A549 (cell line): ENCODE measurements around the gene IL5. TPM values are rescaled to one million over a fixed set of nuclear protein-coding genes. Genes with fewer than 3 reads are reported as not detected.

ENCODE experiments used
- ATAC-seq, 2 experiments: fragments of 200-7000 bp in 1 of 2; fragments of >200 bp in 1 of 2; cut with Nextera tagmentation in 1 of 2; cut with Tn5 transposase in 1 of 2; 3 replicates each; pipeline versions ENCODE4 v1.8.0 to v1.9.1; 2018 to 2020; ENCODE audit warnings: mild to moderate bottlenecking in 1 of 2, moderate library complexity in 1 of 2
- CTCF ChIA-PET: fragments of 300-600 bp; sonication (Branson Sonifier 250); formaldehyde crosslinking; extraction: SDS; loops from one replicate; lab custom pipeline; 2021; ENCODE audit warnings: antibody characterized with exemption, inconsistent platforms; lab: Yijun Ruan, JAX
- POLR2A ChIA-PET: fragments of 350-600 bp; formaldehyde crosslinking; extraction: SDS; loops from one replicate; lab custom pipeline; 2021; ENCODE audit warnings: antibody characterized with exemption, inconsistent platforms; lab: Yijun Ruan, JAX
- DNase-seq, 2 experiments: peaks; one replicate each; pipeline versions ENCODE4 v3.0.0 to v3.0.0-alpha.2; 2011 to 2016; ENCODE audit warnings: low read depth in 1 of 2, low spot score in 1 of 2
- FAIRE-seq: peaks from 2 replicates; lab custom pipeline; 2011; peaks lifted over from hg19 to GRCh38; lab: Jason Lieb, UNC
- H3K27ac ChIP-seq, 2 experiments: fragments of >200 bp; sonication (Bioruptor Twin); formaldehyde crosslinking; 3 replicates each; pipeline ENCODE4 v1.5.1; 2016 to 2017
- H3K4me1 ChIP-seq: fragments of >200 bp; sonication (Bioruptor Twin); formaldehyde crosslinking; 3 replicates; pipeline ENCODE4 v1.6.1; 2016
- H3K4me2 ChIP-seq: fragments of >200 bp; sonication (Bioruptor Twin); formaldehyde crosslinking; 3 replicates; pipeline ENCODE4 v1.6.1; 2016
- H3K4me3 ChIP-seq: fragments of >200 bp; sonication (Bioruptor Twin); formaldehyde crosslinking; 3 replicates; pipeline ENCODE4 v1.5.1; 2016
- H3K9me3 ChIP-seq: fragments of >200 bp; sonication (Bioruptor Twin); formaldehyde crosslinking; 3 replicates; pipeline ENCODE4 v1.6.1; 2016
- CBX2 ChIP-seq: fragments of 200-600 bp; sonication (generic); IDR thresholded peaks from 2 replicates; pipeline ENCODE4 v1.6.1; 2016; ENCODE audit warnings: low read depth, mild to moderate bottlenecking, borderline replicate concordance
- CBX8 ChIP-seq: fragments of 200-600 bp; sonication (generic); IDR thresholded peaks from 2 replicates; pipeline ENCODE4 v1.6.1; 2016
- CTCF ChIP-seq: fragments of >200 bp; sonication (Bioruptor Twin); formaldehyde crosslinking; IDR thresholded peaks from 3 replicates; pipeline ENCODE4 v1.5.1; 2016
- EHF ChIP-seq: fragments of 250-450 bp; sonication (Bioruptor Pico); IDR thresholded peaks from 2 replicates; pipeline ENCODE4 v1.5.0; 2020; ENCODE audit warnings: mild to moderate bottlenecking
- EHMT2 ChIP-seq: fragments of 200-600 bp; sonication (generic); IDR thresholded peaks from 2 replicates; pipeline ENCODE4 v1.6.1; 2016; ENCODE audit warnings: antibody characterized with exemption, low read depth, mild to moderate bottlenecking, moderate library complexity
- EP300 ChIP-seq, 2 experiments: fragments of >200 bp; sonication (Bioruptor Twin); formaldehyde crosslinking; IDR thresholded peaks; 2 replicates in 1 of 2; 3 replicates in 1 of 2; pipeline ENCODE4 v1.6.1; 2016 to 2017
- GATA3 ChIP-seq: IDR thresholded peaks from 2 replicates; pipeline ENCODE4 v1.6.1; 2012; ENCODE audit warnings: borderline replicate concordance
- HDAC2 ChIP-seq: fragments of 200-600 bp; sonication (generic); IDR thresholded peaks from 2 replicates; pipeline ENCODE4 v1.6.1; 2016
- HMGXB4 ChIP-seq: fragments of 250-450 bp; sonication (Bioruptor Pico); IDR thresholded peaks from 2 replicates; pipeline ENCODE4 v1.5.0; 2021; ENCODE audit warnings: mild to moderate bottlenecking, moderate library complexity, borderline replicate concordance
- KDM1A ChIP-seq: fragments of 200-600 bp; sonication (generic); IDR thresholded peaks from 2 replicates; pipeline ENCODE4 v1.6.1; 2016; ENCODE audit warnings: low read depth, mild to moderate bottlenecking
- KDM5A ChIP-seq: fragments of 200-600 bp; sonication (generic); IDR thresholded peaks from 2 replicates; pipeline ENCODE4 v1.6.1; 2016; ENCODE audit warnings: antibody characterized with exemption, mild to moderate bottlenecking
- MAFK ChIP-seq: fragments of 450-650 bp; IDR thresholded peaks from 2 replicates; pipeline ENCODE4 v1.6.1; 2014; ENCODE audit not compliant: partially characterized antibody
- MAX ChIP-seq: IDR thresholded peaks from 2 replicates; pipeline ENCODE4 v1.6.1; 2012
- MAZ ChIP-seq: fragments of 150-350 bp; IDR thresholded peaks from 2 replicates; pipeline ENCODE4 v1.6.1; 2014; ENCODE audit warnings: antibody characterized with exemption, low read depth, low read length, borderline replicate concordance
- MYC ChIP-seq: IDR thresholded peaks from 2 replicates; pipeline ENCODE4 v1.6.1; 2012; ENCODE audit warnings: mild to moderate bottlenecking, inconsistent platforms, low read length, improper control_type of control experiment, borderline replicate concordance
- RAD21 ChIP-seq, 2 experiments: fragments of >200 bp in 1 of 2; sonication (Bioruptor Twin) in 1 of 2; formaldehyde crosslinking in 1 of 2; IDR thresholded peaks in 1 of 2; conservative IDR thresholded peaks in 1 of 2; 2 replicates in 1 of 2; 3 replicates in 1 of 2; pipeline ENCODE4 v1.6.1; 2012 to 2018; ENCODE audit warnings: inconsistent platforms in 1 of 2
- RCOR1 ChIP-seq: fragments of 150-350 bp; IDR thresholded peaks from 2 replicates; pipeline ENCODE4 v1.6.1; 2014; ENCODE audit warnings: antibody characterized with exemption, low read length, low read depth
- RNF2 ChIP-seq: fragments of 200-600 bp; sonication (generic); IDR thresholded peaks from 2 replicates; pipeline ENCODE4 v1.6.1; 2016; ENCODE audit warnings: low read depth, mild to moderate bottlenecking, antibody characterized with exemption, moderate library complexity, borderline replicate concordance
- TFCP2L1 ChIP-seq: fragments of 250-450 bp; sonication (Bioruptor Pico); IDR thresholded peaks from 2 replicates; pipeline ENCODE4 v1.5.0; 2021; ENCODE audit warnings: mild to moderate bottlenecking
- TP53 ChIP-seq: fragments of 250-450 bp; sonication (Bioruptor Pico); IDR thresholded peaks from 2 replicates; pipeline ENCODE4 v1.5.0; 2021; ENCODE audit warnings: mild to moderate bottlenecking, moderate library complexity
- ZC3H11A ChIP-seq: fragments of 450-650 bp; IDR thresholded peaks from 2 replicates; pipeline ENCODE4 v1.6.1; 2014; ENCODE audit warnings: antibody characterized with exemption, mild to moderate bottlenecking
- ZSCAN20 ChIP-seq: fragments of 250-450 bp; sonication (Bioruptor Pico); IDR thresholded peaks from 2 replicates; pipeline ENCODE4 v1.8.0; 2022; ENCODE audit warnings: mild to moderate bottlenecking, moderate library complexity
- WGBS: methylation state at CpG from one replicate; pipeline ENCODE4 v1.1.6; 2017; ENCODE audit errors: missing lambda C conversion rate; 5-methylcytosine and 5-hydroxymethylcytosine counted together
- polyA plus RNA-seq, 4 experiments: library from polyadenylated mRNA; depleted of rRNA in 3 of 4; stranded (reverse); fragments of >200 nt; fragmentation: RNase III in 1 of 4; extraction: RNeasy Plus Mini Kit Qiagen cat#74134 plus additional on column Dnase treatment in 1 of 4; gene quantifications; 2 replicates in 3 of 4; 3 replicates in 1 of 4; pipeline ENCODE4 v1.2.3, GENCODE V29; 2011 to 2017

Gene IL5
- polyA plus RNA-seq, 2 of the 4 experiments (the other 2 are of a cell fraction): not detected

- no peak for ATAC-seq
- POLR2A ChIA-PET: interaction anchor here (1.5 kb wide), 1 partner anchor 10 kb away, joined by 5 read pairs; the partner anchor contains the start of gene RAD50
- Histone ChIP-seq H3K9me3 (no peaks in the 10 kb centered on the region), H3K4me3 (no peak overlapping the region), H3K4me1 (no peaks in the 10 kb centered on the region), H3K4me2 (no peak overlapping the region), H3K27ac (no peak overlapping the region)
- no peak for FAIRE-seq
- 54% methylated on average over 2 of the region's 2 CpGs for WGBS
- CTCF ChIA-PET: interaction anchor here (0.6 to 1.1 kb wide), 2 partner anchors 8 to 20 kb away, joined by 3 to 4 read pairs; no protein-coding TSS in a partner anchor
- no peak for DNase-seq
- TF ChIP-seq ZSCAN20 (no peak), ZC3H11A (no peak), EHF (CRISPR knock-in tag) (no peak), KDM5A (no peak), MAFK (peak; percentile 82)
Measured at GRCh38 chr5:132547269-132547668, 3.9 kb upstream of the IL5 start.

GRCh38 chr5:132546108-132546507, 2.8 kb upstream of the IL5 start:
- DNase-seq (no peak), ATAC-seq (no peak), FAIRE-seq (no peak)
- ChIA-PET POLR2A (interaction anchor here (1.5 kb wide), 1 partner anchor 11 kb away, joined by 5 read pairs; the partner anchor contains the start of gene RAD50), CTCF (interaction anchor here (1.7 to 2.5 kb wide), 2 partner anchors 19 to 160 kb away, joined by 5 to 13 read pairs; no protein-coding TSS in a partner anchor)
- Histone ChIP-seq H3K9me3 (no peaks in the 10 kb centered on the region), H3K4me3 (no peak overlapping the region)
- TF ChIP-seq HDAC2 (no peak), MAZ (no peak), RNF2 (no peak), GATA3 (no peak), TP53 (CRISPR knock-in tag) (no peak), CBX2 (no peak), MYC (no peak), RCOR1 (no peak), MAFK (no peak), TFCP2L1 (CRISPR knock-in tag) (no peak)
- TF ChIP-seq, all 56 proteins: peak for 0
- Histone ChIP-seq H3K4me1 (no peaks in the 10 kb centered on the region), H3K27ac (no peak overlapping the region), H3K4me2 (no peak overlapping the region)
- WGBS: 65% methylated on average over 2 of the region's 2 CpGs

GRCh38 chr5:132540764-132541163, 2.6 kb downstream of the IL5 start:
- no peak for TF ChIP-seq EP300 (IDR thresholded peaks at IDR 0.05)
- no peak for TF ChIP-seq CBX8
- no peak for TF ChIP-seq GATA3
- no peak for TF ChIP-seq MAX
- no peak for TF ChIP-seq EHMT2
- TF ChIP-seq KDM1A: no peak
- TF ChIP-seq CTCF: no peak
- TF ChIP-seq RAD21 (conservative IDR thresholded peaks at IDR 0.05 in 1 of 2, IDR thresholded peaks at IDR 0.05 in 1 of 2): no peak
- TF ChIP-seq HMGXB4 (CRISPR knock-in tag): no peak
- TF ChIP-seq, all 56 proteins: peak for 0
- H3K27ac ChIP-seq: no peak overlapping the region
- no peak overlapping the region for H3K4me2 ChIP-seq
- no peak for DNase-seq
- ChIA-PET POLR2A (no interaction called here), CTCF (interaction anchor here (6.2 kb wide), 1 partner anchor 14 kb away, joined by 51 read pairs; no protein-coding TSS in a partner anchor)
- no peaks in the 10 kb centered on the region for H3K9me3 ChIP-seq
- 74% methylated on average over 4 of the region's 4 CpGs for WGBS
- ATAC-seq: no peak
- H3K4me3 ChIP-seq: no peak overlapping the region
- H3K4me1 ChIP-seq: no peaks in the 10 kb centered on the region
- FAIRE-seq: no peak
